ENCODE results near the gene STK32C.

GRCh38 chr10:132220061-132220460 is 87.7 kb downstream of the STK32C start:
- TF ChIP-seq, protein P1, sequence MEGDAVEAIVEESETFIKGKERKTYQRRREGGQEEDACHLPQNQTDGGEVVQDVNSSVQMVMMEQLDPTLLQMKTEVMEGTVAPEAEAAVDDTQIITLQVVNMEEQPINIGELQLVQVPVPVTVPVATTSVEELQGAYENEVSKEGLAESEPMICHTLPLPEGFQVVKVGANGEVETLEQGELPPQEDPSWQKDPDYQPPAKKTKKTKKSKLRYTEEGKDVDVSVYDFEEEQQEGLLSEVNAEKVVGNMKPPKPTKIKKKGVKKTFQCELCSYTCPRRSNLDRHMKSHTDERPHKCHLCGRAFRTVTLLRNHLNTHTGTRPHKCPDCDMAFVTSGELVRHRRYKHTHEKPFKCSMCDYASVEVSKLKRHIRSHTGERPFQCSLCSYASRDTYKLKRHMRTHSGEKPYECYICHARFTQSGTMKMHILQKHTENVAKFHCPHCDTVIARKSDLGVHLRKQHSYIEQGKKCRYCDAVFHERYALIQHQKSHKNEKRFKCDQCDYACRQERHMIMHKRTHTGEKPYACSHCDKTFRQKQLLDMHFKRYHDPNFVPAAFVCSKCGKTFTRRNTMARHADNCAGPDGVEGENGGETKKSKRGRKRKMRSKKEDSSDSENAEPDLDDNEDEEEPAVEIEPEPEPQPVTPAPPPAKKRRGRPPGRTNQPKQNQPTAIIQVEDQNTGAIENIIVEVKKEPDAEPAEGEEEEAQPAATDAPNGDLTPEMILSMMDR (conservative IDR thresholded peaks at IDR 0.05; ENCODE audit: low read depth, low read length): no peak
- TF ChIP-seq EZH2 (IDR thresholded peaks at IDR 0.05; ENCODE audit: borderline replicate concordance, low read depth, low read length, poor library complexity, severe bottlenecking): no peak

Data from A673 (cell line).